Embryonic facial prominence (tissue), 1 donor: ENCODE results near the gene DAP3.
"Not testable (repeated sequence)": the region's sequence is repeated elsewhere in the genome, so short reads cannot be mapped to it uniquely, and the experiment has no call there.

ENCODE experiments used
- DNase-seq: peaks from one replicate; pipeline ENCODE4 v3.0.0-alpha.2; 2016; ENCODE audit errors: extremely low spot score

DAP3 gene

DNA sequence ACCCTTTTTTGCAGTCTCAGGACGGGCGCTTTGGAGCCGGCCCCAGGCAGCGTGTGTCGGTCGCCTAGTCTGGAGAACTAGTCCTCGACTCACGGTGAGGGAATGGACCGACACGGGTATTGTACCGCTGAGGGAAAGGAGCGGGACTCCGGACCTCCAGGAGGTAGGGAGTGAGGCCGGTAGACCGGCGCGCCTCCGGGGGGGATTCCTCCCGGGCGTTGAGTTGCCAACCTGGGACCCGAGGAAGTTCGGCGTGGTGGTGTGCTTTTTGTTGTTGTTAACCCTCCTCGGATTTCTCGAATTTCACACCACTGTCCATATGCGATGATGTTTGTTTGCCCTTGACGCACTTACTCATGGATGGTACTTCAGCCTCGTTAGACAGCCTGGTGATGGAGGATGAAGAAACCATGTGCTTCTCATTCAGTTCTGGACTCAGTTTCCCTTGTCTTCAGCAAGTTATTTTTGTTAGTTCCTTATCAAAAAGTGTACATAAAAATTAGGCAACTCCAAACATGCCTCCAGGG, at the start of gene DAP3:
Gene DAP3 (plus strand): TSS at position 11 of the 527 bp plus-strand sequence. CDS start 20,689 bp downstream, outside the sequence.
- DNase-seq, result not testable (repeated sequence)

DNA sequence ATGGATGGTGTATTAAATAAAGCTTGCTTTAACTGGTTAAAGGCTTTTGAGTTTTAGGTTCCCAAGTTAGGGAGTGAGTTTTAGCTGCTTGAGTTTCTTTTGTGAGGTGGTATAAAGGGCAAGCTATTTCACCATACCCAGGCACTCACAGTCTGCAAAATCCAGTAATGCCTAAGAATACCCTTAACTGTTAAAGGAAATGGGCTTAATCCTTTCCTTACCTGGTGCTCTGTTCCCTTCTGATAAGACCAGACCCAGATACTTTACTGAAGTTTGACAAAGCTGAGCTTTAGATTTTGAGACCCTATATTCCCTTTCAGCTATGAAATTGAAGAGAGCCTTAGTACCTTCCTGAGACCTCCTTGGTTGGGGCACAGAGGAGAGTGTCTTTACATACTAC, 48.5 kb upstream of the DAP3 start:
- no peak for DNase-seq

DNA sequence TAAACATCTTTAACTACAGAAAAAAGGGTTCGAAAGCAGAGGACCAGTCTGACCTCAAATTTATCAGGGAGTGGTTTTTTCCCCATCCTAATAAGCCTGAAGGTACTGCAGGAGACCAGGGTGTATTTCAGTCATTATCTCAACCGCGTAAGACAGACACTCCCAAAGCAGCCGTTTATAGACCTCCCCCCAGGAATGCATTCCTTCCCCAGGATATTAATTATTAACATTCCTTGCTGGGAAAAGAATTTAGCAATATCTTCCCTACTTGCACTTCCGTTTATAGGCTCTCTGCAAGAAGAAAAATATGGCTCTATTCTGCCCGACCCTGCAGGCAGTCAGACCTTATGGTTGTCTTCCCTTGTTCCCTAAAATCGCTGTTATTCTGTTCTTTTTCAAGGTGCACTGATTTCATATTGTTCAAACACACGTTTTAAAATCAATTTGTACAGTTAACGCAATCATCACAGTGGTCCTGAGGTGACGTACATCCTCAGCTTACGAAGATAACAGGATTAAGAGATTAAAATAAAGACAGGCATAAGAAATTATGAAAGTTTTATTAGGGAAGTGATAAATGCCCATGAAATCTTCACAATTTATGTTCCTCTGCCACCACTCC, 46.2 kb upstream of the DAP3 start:
- DNase-seq, result not testable (repeated sequence)

DNA sequence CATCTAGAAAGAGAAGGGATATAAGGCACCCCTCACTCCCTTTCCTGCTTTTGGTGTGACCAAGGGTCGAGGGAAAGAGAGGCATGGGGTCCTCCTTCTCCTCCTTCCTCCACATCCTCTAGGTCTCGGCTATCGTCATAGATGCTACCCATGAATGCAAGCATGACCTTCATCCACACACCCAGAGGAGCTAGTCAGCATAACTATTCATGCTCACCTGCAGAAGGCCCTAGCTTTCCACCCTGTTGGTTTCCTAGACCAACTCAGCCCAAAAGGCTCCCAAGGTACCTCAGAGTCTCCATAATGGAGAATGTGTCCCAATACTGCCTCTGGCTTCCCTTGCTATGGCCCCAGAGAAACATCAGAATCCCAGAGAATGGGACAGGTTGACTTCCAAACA, 45.7 kb upstream of the DAP3 start:
- DNase-seq, result no peak

DNA sequence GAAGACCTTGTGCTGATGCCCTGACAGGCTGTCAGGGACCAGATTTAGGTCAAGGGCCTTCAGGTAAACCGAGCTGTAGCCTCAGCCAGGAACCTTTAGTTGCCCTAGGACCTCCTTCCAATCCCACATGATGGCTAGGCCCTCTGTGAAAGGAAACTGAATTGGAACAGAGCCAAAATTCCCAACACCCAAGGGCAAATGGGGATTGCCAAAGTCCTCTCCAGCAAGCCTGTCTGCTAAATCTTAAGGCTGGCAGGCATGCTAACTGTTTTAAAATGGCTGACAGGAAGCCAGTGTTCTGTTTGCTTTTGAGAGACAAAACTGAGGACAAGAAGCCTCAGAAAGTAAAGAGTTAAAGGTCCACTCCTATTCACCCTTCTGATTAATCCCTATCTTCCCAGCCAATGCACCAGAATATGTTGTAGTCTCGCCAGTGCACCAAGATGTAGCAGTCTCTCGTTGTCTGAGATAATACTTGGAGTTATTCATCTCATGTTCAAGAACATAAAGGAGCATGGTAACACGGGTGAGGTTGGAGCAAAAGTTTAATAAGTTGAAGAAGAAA, 43.8 kb upstream of the DAP3 start:
- no peak for DNase-seq

DNA sequence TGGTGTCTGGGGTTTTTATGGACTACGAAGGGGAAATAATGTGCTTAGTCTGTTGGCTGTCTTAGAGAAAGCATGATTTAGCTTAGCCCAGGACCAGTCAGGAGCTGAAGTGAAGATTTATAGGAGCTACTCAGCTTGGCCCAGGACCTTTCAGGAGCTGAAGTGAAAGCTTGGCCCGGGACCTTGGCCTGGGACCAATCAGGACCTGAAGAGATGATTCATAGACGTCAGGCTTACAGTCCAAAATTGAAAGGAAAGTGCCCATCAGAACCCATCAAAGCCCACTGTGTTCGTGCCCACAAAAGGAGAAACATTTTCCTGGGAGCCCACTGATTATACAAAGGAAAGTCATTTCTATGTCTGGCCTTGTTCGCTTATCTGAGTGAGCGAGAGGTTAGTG, 43.2 kb upstream of the DAP3 start:
- DNase-seq, result no peak

DNA sequence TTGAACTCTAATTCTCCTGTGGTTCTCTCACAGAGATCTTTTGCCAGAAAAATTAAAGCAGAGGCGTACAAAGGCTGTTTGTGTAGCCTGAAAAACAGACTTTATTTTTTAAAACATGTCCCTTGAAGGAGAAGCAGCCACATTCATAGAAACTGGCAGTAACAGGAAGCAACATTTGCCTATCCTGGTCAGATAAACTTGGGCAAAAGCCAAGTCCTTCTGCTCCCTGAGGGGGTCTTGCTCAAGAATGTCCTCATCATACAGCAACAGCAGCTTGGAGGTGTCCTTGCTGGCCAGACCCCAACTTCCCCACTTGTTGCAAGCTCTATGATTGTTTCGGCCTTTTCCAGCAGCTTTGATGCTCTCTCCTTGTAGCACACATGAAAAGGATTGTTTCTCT, 42.6 kb upstream of the DAP3 start:
- no peak for DNase-seq

DNA sequence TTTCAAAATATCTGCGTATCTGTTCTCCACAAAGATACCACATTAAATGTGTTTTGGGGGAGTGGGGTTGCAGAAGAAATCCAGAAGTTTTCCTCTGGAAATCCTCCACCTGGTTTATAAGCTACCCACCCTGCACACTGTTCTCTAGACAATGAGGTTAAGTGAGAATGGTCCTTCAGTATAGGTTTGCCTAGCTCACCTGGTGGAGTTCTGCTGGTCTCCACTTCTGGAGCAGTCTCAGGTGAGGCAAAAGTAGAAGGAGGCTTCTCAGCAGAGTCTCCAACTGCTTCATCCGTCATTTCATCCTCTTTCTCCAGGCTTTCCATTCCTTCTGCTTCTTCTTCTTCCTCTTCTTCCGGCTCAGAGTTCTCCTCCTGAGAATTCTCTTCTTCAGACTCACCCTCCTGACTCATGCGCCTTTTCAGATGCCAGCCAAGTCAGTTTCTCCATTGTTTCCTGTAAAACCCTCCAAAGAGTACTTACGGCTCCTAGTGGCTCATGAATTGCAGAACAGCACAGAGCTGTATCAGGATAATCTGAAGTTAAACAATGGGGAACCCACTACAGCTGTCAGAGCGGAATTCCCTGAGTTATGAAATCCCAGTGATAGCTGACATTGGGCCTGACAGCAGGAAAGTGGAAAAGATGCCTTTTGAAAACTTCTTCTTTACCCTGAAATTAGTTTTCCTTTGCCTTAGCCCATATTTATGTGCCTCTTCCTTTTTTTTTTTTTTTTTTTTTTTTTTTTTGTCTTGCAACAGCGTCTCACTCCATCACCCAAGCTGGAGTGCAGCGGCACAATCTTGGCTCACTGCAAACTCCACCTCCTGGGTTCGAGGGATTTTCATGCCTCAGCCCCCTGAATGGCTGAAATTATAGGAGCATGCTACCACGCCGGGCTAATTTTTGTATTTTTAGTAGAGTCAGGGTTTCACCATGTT, 40.4 kb upstream of the DAP3 start:
- DNase-seq, result no peak

DNA sequence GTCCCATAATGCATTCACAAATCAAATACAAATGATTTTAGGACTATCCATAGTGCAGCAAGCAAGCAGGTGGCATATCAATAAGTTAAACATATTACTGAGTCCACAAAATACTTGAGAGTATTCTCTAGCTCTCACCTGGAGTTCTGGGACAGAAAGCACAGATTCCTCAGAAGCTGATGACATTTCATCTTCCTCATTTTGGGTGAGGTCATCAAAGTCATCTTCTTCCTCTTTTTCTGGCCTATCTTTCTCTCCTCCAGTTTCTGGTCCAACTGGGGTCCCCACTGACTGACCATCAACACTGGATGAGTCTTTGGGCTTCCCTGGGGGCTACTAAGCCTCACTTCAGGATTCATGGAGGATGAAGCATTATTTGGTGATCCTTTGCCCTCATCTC, 39.2 kb upstream of the DAP3 start:
- no peak for DNase-seq

DNA sequence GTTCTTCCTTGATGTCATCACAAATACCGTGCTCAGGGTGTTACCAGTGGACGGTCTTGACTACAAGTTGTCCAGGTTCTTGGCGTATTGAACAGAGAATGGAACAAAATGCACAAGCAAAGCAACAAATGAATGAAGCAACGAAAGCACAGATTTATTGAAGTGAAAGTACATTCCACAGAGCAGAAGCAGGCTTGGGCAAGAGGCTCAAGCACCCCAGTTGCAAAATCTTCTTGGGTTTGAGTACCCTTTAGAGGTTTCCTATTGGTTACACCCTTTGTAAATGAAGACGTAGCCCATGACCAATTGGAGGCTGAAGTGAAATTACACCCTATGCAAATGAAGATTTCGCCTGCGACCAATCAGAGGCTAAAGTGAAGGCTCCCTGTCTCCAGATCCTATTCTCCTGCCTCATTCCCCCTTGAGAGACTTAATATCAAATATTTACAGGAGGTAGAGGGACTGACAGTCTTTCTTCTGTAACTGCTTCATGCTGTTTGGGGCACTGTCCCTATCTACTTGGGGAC, 38.6 kb upstream of the DAP3 start:
- no peak for DNase-seq

DNA sequence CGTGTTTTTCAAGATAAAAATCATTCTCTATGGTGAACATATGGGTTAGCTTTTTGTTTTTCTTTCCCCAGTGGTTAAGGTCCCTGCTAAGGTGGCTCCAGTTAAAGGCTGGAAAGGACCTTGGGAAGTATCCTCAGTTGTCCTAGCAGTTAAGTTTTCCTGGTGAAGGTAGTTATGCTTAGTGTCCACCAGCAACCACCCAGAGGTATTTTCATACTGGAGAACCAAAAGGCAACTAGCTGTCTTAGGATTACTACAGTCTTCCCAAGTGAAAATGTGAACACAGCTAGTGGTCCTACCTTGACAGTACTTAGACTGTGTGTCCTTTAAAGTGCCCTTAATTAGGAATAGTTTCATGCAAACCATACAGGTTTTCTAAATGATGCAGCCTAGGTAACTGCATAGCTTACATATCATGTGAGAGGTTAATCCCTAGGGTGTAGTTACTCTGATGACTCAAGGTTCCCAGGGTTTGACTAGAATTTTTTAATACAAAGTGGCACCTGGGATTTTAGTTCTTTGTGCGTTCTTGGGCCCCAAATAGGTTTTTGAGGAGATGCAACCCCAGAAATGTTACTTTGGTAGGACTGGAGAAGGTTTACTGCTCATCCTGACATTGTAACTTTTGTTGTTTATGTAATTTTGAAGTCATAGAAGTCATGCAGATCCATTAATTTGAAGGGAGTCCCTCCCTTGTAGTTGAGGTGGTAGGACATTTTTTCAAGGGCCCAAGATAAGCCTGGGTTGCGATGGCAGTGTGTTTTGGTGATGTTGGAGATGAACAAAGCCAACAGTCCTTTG, 36.8 kb upstream of the DAP3 start:
- DNase-seq, result no peak

DNA sequence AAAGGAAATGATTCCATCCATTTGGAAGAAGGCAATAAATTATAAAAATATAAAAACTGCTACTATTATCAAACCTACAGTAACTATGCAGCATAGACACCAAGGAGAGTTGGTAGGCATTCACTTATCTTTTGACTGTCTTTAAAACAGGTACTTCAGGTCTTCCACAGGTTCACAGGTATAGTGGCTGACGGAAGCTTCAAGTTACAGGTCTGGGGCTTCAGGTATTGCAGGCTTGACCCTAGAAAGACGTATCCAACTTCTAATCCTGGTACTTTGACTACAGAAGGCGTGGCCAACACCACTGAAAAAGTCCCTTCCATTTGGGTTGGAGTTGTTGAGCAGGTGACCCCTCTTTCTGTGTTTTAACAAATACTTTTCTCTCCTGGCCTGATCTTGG, 35.9 kb upstream of the DAP3 start:
- no peak for DNase-seq

DNA sequence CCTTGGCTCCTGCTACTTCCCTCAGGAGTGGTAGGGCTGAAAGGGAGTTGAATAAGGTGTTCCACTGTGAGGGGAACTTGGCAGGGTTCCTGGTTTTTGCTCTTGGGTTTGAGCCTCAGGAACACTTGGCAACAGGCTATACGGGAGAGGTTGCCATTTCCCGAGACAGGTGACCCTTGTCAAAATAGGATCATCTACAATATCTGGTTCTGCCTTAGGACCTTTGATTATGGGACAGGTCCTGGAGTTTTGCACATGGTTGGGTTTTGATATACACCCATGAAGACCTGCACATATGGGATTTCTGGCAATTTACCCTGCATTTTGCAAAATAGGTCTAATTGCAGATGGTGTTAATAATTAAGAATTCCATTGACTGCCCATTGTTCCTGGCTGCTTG, 31.4 kb upstream of the DAP3 start:
- no peak for DNase-seq

DNA sequence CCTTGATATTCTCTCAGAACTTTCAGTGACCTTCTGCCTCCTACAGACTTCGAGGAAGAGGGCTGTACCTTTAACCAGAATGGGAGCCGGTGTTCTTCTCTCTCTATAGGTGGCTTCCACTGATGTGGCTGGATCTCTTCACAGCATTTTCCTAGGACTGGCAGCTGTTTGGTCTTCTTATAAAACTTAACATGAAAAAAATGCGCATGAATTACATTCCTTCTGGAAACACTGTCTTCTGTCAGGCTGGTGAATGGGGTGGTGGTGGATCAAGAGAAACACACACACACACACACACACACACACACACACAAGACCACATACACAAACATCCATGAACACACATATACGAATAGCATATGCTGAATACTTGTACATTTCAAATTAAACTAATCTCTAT, 27.7 kb upstream of the DAP3 start:
- not testable (repeated sequence) for DNase-seq

DNA sequence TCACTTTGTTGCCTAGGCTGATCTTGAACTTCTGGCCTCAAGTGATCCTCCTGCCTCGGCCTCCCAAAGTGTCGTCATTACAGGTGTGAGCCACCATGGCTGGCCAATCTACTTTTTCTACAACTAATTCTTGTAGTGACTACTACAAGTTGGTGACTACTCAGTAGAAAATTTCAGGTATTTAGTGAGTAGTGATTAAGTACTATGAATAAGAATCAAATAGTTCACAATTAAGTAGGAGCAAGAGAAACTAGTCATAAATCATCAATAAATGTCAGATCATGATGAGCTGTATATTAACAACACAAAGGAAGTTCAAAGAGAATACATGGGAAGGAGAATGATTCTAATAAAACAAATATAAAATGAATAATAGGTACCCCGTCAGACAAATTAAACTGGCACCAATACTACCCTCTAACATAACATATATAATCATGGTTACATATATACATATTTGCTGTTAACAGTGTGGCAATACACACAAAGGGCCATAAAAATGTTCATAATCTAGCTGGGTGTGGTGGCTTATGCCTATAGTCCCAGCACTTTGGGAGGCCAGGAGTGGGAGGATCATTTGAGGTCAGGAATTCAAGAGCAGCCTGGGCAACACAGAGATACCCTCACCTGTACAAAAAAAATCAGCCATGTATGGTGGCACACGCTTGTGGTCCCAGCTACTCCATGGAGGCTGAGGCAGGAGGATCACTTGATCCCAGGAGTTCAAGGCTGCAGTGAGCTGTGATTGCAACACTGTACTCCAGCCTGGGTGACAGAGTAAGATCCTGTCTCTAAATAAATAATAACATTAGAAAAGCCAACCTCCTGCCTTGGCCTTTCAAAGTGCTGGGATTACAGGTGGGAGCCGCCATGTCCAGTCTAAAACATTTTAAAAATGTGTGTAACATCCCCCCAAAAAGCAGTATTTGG, 19.4 kb upstream of the DAP3 start:
- no peak for DNase-seq

DNA sequence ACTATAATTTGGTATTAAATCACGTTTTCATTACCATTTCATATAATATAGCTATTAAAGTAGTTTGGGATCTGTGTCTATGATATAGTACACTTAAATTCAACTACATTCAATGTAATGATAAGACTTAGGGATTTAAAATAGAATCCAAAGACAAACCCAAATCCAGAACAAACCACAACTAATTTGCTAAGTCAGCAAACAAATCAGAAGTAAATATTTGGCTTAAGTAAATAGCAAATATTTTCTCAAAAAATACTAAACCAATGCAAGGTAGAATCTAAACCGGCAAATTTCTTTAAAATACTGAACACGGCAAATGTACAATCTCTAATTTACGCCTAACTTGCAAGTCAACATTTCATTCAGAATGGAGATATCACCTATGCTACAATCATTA, 17.1 kb upstream of the DAP3 start:
- DNase-seq, result no peak

DNA sequence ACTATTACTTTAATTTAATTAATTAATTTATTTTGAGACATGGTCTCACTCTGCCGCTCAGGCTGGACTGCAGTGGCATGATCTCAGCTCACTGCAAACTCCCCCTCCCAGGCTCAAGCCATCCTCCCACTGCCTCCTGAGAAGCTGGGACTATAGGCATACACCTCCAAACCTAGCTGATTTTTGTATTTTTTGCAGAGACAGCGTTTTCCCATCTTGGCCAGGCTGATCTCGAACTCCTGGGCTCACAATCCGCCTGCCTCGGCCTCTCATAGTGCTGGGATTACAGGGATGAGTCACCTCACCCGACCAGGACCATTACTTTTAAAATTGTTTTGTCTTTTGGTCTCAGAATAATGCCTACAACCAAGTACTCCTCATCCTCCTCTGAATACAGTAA, 15.9 kb upstream of the DAP3 start:
- no peak for DNase-seq

DNA sequence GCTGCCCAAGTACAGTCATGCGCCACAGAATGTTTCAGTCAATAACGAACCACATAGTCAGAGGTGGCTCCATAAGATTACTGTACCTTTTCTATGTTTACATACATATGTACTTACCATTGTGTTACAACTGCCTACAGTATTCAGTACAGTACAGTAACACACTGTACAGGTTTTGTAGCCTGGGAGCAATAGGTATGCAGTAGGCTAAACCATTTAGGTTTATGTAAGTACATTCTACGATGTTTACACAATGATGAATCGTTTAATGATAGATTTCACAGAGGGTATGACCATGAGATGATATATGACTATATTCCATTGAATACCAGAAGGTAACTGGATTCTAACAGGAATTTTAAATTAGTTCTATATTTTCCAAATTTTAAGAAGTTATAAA, 10.9 kb upstream of the DAP3 start:
- DNase-seq, result no peak

DNA sequence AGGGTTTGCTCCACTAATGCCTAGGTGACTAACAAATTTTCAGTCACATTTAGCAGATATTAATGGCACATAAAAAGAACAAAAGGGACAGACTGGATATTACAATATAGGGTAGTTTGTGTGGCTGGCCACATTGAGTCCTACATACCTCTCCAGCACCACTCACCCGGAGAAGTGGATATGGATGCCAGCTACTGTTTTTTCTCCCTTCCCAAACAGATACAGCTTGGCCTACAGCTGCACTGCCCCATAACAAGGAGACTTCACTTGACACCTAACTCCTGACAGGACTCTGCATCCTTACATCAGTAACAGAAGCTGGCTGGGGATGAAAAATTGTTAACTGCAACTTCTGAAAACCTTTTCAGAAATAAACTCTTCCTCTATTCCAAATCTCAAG, 9.9 kb upstream of the DAP3 start:
- not testable (repeated sequence) for DNase-seq

DNA sequence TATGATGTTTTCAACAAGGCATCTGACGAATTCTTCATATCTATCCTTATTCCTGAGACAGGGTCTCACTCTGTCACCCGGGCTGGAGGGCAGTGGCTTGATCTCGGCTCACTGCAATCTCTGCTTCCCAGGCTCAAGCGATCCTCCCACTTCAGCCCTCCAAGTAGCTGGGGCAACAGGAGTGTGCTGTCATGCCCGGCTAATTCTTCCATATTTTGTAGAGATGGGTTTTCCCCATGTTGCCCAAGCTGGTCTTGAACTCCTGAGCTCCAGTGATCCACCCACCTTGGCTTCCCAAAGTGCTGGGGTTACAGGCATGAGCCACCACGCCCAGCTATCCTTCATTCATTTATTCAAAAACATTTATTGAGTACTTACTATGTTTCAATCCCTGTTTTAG, 8.4 kb upstream of the DAP3 start:
- no peak for DNase-seq

DNA sequence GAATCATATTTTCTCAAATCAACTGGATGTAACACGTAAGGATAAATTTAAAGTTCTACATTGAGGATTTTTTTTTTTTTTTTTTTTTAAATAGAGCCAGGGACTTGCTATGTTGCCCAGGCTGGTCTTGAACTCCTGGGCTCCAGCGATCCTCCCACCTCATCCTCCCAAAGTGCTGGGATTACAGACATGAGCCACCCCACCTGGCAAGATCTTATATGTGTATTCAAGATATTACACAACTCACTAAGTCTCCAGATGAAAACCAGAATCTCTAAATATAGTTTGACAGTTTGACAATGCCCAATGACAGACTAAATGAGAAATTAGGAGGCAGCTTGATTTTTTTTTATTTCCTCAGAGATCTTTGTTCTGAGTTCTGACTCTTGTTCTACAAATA, 7.1 kb upstream of the DAP3 start:
- no peak for DNase-seq
